OCI-LY7 (cell line): ENCODE results near the gene WLS.

Source experiments
- EZH2phosphoT487 ChIP-seq: fragments of 200-600 bp; sonication (generic); IDR thresholded peaks from 2 replicates; pipeline ENCODE4 v1.6.1; 2018; ENCODE audit warnings: low read depth, borderline replicate concordance, mild to moderate bottlenecking, mixed run types, antibody characterized with exemption, low read length, moderate library complexity, mixed read lengths
- TF ChIP-seq, protein P1 (sequence below): fragments of 200-600 bp; sonication (generic); conservative IDR thresholded peaks from 2 replicates; pipeline ENCODE4 v1.5.1; 2014; ENCODE audit warnings: mild to moderate bottlenecking, antibody characterized with exemption, low read length, moderate library complexity, mixed read lengths

DNA sequence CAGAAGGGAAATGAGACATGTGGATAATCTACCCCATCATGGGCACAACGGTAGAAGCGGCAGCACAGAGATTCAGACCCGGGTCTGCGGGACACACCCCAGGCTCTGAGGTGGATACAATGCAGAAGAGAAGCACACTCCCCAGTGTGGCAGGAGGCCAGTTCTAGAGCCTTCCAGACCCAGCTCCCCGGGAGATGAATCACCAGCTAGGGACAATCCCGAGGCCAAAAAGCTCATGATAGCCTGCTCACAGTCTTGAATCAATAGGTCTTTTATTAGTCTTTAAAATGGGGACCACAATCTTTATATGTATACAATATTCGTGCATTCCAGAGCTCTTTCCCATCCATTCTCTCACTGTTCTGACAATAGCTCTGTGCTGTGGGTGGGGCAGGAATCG lies 124.6 kb downstream of the WLS start:
- TF ChIP-seq, protein P1, sequence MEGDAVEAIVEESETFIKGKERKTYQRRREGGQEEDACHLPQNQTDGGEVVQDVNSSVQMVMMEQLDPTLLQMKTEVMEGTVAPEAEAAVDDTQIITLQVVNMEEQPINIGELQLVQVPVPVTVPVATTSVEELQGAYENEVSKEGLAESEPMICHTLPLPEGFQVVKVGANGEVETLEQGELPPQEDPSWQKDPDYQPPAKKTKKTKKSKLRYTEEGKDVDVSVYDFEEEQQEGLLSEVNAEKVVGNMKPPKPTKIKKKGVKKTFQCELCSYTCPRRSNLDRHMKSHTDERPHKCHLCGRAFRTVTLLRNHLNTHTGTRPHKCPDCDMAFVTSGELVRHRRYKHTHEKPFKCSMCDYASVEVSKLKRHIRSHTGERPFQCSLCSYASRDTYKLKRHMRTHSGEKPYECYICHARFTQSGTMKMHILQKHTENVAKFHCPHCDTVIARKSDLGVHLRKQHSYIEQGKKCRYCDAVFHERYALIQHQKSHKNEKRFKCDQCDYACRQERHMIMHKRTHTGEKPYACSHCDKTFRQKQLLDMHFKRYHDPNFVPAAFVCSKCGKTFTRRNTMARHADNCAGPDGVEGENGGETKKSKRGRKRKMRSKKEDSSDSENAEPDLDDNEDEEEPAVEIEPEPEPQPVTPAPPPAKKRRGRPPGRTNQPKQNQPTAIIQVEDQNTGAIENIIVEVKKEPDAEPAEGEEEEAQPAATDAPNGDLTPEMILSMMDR = no peak
- no peak for TF ChIP-seq EZH2phosphoT487
